ENCODE results near the gene LPIN3.
"Not testable (repeated sequence)": the region's sequence is repeated elsewhere in the genome, so short reads cannot be mapped to it uniquely, and the experiment has no call there.

LPIN3 gene, protein sequence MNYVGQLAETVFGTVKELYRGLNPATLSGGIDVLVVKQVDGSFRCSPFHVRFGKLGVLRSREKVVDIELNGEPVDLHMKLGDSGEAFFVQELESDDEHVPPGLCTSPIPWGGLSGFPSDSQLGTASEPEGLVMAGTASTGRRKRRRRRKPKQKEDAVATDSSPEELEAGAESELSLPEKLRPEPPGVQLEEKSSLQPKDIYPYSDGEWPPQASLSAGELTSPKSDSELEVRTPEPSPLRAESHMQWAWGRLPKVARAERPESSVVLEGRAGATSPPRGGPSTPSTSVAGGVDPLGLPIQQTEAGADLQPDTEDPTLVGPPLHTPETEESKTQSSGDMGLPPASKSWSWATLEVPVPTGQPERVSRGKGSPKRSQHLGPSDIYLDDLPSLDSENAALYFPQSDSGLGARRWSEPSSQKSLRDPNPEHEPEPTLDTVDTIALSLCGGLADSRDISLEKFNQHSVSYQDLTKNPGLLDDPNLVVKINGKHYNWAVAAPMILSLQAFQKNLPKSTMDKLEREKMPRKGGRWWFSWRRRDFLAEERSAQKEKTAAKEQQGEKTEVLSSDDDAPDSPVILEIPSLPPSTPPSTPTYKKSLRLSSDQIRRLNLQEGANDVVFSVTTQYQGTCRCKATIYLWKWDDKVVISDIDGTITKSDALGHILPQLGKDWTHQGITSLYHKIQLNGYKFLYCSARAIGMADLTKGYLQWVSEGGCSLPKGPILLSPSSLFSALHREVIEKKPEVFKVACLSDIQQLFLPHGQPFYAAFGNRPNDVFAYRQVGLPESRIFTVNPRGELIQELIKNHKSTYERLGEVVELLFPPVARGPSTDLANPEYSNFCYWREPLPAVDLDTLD

DNA sequence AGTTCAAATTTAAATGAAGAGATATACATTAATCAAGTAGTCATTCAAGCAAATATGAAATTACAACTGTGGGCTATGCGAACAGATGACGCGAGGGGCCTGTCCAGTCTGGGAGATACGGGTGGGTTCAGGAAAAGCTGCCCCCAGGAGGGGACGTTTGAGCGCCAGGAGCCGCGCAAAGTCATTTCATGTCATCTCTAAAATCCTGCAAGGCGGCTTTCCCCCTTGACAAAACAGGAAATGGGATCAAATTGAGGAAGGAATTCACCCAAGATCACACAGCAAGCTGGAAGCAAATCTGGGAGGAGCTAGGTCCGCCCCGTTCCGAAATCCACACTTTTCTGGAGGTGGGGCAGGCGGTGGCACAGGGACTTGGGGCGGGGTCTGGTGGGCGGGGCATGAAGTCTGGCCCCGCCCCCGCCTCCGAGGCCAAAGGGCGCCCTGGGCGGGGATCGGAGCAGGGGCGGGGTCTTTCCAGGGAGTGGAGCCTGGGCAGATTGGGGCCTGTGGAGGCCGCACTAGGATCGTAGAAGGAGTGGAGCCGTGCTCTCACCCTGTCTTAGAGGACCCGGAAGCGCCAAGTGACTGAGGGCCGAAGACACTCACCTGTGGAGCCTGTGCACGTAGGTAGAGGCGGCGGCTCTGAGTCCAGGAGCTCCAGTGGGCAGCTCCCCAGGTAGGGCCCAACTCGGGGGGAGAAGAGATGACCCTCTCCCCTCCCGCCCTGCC lies at the start of gene LPIN3:
LPIN3 (plus strand) TSS at position 495 of the 729 bp plus-strand sequence. CDS start 4,983 bp downstream, outside the sequence.
- DNase-seq (ENCODE audit: low spot score) = peak; percentile 53

DNA sequence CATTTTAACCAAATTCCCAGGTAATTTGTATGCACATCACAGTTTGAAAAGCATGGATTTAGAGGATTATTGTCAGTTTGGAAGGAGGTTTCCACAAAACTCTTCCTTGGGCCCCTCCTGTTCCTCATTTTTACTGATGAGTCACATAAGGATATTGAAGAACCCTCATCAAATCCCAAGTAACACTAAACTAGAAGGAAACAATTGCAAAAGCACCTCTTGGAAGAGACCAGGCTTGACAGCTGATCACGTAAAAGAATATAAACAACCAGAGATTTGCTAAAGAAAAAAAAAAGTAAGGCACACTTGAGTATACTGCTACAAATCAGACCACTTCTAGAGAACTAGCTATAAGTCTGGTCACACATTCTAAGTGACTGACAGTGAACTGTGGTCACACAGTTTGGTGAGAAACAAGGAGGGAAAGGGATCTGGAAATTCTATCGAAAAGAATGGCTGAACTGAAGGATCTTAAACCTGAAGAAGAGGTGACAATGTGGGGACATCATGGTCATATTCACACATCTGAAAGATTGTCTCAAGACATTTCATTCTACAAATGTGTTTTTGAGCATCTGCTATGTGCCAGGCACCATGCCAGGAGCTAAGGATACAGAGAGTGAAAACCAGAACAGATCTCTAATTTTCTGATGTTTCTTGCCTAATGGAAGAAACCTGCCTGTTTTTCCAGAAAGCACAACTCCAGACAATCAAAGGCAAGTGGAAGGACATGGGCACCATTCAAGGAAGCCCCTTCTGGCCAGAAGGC lies 47.2 kb upstream of the LPIN3 start:
- no peak for DNase-seq (ENCODE audit: low spot score)

DNA sequence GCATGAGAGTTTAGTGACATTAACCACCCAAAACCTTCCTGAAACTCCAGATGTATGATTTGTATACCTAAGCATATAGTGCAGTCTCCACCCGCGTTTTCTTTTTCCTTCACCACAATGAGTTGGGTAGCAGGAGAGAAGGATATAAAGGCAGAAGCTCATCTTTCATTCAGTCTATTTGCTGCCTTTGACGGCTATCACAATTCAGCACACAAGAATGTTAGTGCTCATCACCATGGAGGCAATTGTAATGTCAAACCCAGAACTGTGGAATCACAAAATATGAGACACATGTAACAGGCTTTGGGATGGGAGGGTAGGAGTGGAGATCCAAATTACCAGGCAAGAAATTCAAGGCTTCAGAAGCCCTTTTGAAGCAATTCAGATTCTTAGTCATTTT lies 40.7 kb upstream of the LPIN3 start:
- no peak for DNase-seq (ENCODE audit: low spot score)

DNA sequence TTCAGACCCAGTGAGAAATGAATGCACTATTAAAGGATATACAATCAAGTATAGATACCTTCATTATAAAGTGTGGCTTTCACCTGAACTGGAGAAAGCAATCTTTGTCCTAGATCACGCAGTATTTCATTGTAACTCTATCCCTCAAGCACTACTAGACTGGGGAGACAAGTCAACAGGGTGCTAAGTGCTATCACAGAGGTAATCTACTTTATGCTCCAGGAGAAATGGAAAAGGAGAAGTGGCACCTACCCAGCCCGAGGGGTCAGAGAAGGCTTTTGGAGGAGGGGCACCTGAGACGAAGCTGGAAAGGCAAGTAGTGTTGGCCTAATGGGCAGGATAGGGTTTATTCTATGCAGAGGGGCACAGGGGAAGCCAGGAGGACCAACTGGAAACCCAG lies 40.2 kb upstream of the LPIN3 start:
- no peak for DNase-seq (ENCODE audit: low spot score)

DNA sequence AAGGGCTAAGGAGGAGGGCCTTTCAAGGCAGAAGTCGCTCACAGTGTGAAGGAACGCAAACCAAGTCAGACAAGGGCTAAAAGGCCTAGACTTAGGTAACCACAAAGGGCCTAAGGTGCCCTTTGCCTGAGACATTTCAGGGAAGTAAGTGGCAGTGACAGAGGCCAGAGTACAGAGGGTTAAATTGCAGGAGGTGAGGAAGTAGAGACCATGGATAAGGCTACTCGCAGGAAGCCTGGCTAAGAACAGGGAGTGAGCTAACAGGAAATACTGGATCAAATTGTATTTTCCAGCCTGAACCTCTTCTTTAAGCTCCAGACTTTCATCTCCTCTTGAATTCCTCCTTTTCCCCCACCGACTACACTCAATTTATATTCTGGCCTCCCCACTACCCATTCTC lies 39.7 kb upstream of the LPIN3 start:
- DNase-seq (ENCODE audit: low spot score) = no peak

DNA sequence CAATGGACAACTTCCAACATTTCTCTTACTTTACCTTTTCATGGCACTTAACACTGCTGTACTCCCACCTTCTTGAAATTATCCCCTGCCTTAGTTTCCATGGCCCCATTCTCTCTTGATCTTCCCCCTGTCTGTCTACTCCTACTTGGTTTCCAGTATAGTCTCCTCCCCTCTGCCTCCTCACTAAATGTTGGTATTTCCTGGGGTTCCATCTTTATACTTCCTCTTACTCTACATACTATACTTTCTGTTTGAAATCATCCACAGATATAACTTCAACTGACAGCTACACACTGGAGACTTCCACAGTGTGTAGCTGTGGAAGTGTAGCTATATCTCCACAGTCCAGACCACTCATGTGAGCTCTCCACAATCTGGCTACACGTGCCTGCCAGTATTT lies 36.6 kb upstream of the LPIN3 start:
- no peak for DNase-seq (ENCODE audit: low spot score)

DNA sequence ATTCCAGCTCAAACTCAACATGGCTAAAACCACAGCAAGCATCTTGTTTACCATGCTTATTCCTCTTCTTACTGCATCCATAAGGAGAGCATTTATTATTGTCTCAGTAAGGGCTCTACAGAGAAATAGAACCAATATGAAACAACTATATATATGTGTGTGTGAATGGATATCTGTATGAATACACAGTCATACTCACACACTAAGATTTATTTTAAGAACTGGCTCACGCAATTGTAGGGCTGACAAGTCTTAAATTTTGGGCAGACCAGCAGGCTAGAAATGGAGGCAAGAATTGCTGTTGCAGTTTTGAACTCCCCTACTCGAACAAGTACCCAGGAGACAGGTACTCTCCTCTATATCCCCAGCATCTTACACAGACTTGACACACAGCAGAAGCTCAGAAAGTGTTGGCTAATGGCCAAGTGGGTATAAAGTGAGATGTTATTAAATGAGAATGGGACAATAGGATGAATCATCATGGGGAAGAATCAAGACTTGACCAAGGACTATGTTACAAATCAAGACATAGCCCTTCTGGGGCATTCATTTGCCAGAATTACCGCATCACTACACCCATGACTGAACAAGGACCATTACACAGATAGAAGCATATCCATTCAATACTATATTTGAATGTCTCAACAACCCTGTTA lies 36.1 kb upstream of the LPIN3 start:
- no peak for DNase-seq (ENCODE audit: low spot score)

DNA sequence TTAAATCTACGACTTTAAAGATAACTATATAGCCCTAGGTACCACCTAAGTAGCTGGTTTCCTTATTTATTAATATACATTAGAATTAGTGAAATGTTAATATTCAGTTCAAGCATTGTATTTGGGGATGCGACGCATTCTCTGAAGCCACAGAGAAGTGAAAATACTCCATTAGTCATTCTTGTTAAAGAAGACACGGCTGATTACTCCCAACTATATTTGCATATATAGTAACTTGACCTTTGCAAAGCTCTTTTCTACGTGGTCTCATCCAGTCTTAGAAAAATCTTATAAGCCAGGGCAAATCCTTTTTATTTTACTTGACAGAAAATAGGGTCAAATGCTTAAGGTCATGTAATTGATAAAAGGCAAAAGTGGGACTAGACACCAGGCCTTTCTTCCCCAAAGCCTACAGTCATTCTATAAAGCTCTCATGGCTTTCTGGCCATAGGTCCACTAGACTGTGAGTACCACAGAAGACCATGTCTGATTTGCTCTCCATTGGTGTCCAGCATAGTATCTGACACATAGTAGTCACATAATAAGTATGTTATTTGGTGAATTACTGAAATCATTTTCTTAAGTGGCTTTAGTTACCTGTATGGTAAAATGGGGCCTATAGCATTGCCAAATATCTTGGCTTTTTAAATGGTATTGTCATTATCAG lies 34.4 kb upstream of the LPIN3 start:
- no peak for DNase-seq (ENCODE audit: low spot score)

DNA sequence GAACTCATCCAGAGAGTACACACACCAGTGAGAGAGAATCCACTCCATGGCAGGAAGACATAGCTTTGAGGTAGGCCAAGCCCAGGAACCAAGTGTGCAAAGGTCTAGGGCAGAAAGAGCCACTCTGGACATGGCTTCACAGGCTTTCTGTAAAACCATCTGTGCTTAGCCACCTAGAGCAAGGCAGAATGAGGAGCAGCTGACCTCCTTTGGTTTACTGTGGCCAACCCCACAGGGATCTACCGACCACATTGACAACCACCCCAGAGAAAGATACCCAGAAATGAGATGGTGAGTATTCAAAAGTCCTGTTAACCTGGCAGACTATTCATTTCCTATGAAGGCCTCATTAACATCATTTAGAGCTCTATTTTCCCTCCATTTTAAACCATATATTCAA lies 33.6 kb upstream of the LPIN3 start:
- DNase-seq (ENCODE audit: low spot score) = no peak

DNA sequence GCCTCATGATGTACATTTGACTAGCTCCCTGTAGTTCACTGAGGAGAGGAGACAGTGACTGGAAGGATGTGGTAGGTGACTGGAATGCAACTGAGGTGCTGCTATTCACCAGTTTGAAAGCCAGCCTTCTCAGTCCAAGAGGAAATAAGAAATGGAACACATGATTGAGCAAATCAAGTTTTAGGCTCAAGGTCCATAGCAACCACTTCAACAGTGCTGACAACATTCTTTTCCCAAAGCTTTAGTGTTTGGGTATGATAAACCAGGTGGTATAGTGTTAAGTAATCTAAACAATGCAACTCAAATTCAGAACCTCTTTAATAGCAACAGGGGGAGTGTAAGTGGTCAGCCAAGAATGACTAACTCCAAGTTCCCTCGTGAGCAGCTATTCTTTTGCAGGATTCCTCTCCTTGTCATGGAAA lies 32.3 kb upstream of the LPIN3 start:
- DNase-seq (ENCODE audit: low spot score) = no peak

DNA sequence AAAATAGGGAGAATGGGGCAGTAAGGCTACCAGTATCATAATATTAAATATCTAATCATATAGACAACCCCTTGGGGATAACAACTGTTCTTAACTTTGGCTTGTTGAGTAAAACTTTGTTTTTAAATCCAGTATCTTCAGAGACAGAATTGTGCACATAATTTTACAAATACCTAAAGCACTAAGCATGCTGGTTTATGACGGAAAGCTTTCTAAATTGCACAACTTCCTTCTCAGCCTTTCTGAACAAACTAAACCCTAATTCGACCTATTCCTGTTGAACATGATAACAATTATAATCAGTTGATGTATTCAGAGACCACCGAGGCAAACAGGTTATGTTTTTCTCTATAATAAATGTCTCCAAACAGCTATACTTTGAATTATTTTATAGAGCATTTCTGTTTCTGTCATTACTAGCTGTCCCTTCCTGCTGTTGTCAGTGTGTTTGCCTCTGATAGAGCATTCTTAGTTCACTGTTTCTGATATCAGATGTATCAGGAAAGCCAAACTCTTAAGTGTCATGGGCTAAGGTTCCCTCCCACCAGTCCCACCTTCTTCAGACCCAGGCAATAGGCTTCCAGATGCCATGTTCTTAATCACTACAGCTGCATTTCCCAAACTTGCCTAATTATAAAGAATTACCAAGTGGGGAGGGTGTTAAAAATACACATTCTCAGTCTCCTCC lies 31.8 kb upstream of the LPIN3 start:
- no peak for DNase-seq (ENCODE audit: low spot score)

DNA sequence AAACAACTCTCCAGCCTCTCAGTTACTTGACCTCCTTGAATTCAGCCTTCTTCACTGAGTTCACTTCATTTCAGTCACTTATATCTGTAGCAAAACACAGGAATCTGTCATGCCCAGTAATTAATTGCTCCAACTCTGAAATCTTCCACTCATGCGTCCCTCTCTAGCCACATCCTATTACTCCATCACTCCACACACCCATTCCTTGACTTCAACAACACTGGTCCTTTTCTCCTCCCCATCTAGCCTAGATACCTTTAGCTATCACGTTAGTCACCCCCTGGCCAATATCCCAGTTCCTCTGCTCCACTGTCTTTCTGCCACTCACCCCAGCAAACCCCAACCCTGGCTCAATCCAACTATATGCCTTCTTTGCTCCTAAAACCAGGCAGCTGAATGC lies 30.8 kb upstream of the LPIN3 start:
- no peak for DNase-seq (ENCODE audit: low spot score)

DNA sequence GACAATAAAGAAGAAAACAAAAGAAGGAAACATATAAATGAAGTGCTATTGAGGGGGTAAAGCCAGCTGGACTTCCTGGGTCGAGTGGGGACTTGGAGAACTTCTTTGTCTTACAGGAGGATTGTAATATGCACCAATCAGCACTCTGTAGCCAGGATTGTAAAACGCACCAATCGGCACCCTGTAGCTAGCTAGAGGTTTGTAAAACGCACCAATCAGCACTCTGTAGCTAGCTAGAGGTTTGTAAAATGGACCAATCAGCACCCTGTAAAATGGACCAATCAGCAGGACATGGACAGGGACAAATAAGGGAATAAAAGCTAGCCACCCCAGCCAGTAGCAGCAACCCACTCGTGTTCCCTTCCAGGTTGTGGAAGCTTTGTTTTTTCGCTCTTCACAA lies 28.6 kb upstream of the LPIN3 start:
- DNase-seq (ENCODE audit: low spot score) = not testable (repeated sequence)

DNA sequence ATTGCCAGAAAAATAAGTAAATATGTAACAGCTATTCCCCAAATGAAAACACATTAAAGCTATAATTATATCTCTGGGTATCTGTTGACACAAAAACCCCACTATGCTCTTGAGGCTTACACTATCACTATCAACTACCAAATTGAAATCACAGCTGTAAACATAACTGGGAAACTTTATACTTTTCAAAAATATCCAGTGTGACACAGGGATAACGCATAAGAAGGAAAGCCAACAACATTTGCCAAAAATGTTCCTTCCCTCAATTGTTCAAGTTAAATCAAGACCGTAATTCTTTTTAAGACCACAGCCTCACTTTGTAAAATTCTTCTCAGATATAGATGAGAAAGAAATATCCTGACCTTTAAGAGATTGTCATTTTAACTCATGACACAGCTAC lies 26.2 kb upstream of the LPIN3 start:
- DNase-seq (ENCODE audit: low spot score) = no peak

DNA sequence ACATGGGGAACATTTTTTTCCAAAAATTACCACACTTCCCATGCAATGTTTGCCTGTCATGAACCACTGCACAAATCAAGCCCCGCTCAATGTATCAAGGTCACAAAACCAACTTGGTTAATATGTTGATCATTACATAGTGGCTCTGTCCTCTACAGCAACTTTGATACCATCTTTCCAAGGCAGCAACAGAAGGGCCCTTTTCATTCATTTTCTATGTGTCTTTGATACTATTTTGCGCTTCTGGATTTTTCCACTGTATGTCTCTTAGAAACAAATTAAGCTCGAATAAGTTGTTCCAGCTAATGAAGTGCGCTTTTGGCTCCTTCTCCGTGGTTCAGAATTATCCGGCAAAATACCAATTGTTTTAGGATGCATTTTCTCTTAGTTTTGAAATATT lies 24.6 kb upstream of the LPIN3 start:
- no peak for DNase-seq (ENCODE audit: low spot score)

DNA sequence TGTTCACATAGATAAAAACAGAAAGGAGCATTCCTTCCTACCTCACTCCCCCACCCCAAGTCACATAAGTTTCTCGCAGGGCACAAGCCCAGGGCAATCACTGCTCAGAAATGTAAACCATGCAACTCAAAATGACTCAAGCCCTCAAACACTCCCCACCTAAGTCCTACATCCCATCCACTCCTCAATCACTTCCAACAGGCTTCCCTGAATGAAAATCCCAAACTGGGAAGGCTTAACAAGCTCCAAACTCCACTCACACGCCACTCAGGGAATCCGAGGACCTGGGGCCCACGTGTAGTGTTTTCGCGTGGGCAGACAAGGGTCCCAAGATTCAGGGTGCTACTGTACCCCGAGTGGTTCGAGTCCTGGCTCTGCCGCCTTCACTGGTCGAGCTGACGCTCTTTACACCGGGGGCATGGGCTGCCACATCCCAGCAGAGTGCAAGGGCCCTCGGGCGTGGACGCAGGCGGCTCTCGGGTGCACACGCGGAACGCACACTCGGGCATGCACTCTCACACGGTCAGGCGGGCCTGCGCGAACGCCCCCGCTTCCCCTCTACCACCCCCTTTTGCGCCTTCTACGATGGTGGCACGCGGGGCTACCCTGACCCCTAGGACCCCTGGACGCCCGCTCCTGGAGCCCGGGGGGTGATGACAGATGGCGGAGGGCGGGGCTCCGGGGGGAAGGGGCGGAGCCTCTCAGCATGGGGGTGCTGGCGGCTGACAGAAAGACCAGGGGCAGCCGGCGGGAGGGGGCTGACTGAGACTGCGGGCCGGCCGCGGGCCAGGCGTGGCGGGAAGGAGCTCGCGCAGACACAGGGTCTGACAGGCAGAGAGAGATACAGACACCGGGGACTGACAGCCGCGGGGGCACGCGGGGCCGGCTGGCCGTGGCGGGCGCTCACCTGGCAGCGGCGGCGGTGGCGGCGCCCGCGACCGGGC lies 23.7 kb upstream of the LPIN3 start:
- peak; percentile 68 for DNase-seq (ENCODE audit: low spot score)

DNA sequence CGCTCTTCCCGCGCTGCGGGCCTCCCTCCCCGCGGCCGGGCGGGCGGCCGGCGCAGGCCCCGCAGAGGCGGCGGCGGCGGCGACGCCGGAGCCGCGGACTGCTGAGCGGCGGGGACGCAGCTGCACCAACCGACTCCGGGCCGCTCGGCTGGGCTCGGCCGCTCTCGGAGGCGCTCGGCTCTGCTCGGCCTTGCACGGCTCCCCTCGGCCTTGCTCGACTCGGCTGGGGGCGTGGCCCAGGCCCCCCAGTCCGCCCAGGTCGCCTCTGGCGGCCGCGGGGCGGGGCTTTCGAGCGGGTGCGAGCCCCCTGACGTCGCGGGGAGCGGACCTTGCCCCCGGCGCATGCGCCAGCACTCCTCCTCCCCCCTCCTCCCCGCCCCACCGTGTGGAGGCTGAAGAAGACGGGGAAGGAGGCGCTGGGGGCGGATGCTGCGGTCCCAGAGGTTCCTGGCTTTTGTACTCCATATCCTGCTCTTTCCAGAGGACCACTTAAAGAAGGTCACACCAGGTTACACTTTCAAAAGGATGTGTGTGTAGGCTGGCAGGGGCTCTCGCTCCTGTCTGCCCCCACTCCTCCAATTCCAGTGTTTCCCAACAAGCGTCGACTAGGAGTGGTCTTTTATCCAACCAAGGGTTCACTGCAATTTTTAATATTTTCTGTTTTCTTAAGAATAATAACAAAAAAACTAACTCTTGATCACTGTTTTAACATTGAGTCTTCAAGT lies 22.9 kb upstream of the LPIN3 start, which contains the start of gene ZHX3:
ZHX3 (minus strand) TSS at position 186 of the 725 bp plus-strand sequence. CDS start 112,815 bp downstream, outside the sequence.
- peak; percentile 97 for DNase-seq (ENCODE audit: low spot score)

DNA sequence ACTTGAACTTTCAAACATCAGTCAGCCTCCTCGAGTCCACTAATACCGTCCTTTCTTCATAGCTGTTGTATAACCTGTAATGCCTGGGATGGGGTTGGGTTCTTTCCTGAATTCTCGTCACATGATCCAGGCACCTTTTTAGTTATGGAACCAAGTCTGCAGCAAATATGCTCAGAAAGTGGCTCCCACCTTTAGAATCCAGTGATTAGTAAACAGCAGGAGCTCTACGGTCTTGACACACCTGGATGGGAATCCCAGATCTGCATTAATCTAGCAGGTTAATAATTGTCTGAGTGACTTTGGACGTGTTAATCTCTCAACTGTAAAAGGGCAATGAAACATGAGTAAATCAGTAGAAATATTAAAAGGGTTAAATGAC lies 22.4 kb upstream of the LPIN3 start:
- no peak for DNase-seq (ENCODE audit: low spot score)

Measured in activated CD4-positive, alpha-beta T cell treated with anti-CD3 and anti-CD28 coated beads, Interleukin-2, Interleukin-4, amounts not matched to agents 100 ng/mL and 50 ng/mL, durations not matched to agents 16 hours and 8 hours (primary cell).